Measurements from ENCODE around the gene TMEM219.

TMEM219 gene

DNA sequence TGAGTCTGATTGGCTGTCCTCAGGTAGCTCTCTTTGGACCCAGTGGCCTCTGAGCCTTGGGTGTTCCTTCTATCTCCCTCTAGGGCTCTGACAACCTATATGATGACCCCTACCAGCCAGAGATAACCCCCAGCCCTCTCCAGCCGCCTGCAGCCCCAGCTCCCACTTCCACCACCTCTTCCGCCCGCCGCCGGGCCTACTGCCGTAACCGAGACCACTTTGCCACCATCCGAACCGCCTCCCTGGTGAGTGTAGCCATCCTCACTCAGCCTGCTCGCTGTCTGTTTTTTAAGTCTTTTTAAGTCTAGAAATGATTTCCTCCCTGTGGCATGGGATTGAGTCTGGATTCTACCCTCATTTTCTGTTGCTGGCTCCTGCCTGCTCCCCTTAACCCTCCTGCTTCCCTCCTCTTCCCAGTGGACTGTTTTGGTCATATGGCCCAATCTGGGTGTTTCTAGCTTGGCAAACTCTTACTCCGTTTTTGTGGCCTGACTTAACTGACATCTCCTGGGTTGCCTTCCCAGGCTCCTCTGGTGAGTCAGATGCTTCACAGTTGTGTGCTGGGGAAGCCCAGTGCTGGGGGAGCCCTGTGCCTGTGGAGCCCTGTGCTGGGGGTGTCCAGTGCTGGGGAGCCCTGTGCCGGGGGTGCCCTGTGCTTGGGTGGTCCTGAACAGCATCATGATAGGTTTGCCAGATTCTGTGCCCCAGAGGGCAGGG is 21.7 kb downstream of the TMEM219 start:
- no peak for DNase-seq

DNA sequence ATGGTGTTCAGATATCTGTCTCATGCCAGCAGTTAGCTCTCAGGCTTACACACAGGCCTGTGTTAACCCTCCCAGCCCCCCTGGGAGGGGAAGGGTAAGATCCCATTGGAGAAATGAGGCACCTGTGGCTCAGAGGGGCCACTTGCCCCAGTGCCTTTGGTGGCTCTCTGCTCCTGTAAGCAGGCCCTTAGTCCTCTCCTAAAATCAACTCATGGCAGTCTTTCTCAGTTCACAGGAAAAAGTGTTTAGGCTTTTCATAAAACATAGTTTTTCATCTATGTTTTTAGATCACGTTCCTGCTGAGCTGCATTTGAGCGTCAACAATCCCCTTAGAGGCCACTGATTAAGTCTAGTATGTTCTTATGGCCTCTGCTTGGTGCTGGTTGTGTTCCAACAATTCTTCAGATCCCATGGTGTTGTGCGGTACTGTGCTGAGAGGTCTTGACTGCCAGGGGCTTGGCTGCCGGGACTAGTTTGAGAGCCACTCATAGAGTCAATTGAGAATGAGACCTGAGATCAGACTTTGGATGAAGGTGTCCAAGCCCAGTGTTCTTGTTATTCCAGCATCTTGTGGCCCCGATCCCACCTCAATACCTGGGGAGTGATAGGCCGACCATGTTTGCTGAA is 22.4 kb downstream of the TMEM219 start:
- no peak for DNase-seq

- DNase-seq, result no peak
These were observed 22.9 kb downstream of the TMEM219 start for GRCh38 chr16:29984764-29985147.

DNA sequence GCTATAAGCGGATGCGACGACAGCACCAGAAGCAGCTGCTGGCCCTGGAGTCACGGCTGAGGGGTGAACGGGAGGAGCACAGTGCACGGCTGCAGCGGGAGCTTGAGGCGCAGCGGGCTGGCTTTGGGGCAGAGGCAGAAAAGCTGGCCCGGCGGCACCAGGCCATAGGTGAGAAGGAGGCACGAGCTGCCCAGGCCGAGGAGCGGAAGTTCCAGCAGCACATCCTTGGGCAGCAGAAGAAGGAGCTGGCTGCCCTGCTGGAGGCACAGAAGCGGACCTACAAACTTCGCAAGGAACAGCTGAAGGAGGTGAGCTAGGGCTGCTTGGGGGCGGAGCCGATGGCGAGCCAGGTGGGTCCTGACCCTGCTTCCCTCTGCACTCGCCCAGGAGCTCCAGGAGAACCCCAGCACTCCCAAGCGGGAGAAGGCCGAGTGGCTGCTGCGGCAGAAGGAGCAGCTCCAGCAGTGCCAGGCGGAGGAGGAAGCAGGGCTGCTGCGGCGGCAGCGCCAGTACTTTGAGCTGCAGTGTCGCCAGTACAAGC is 23.5 kb downstream of the TMEM219 start:
- no peak for DNase-seq

DNA sequence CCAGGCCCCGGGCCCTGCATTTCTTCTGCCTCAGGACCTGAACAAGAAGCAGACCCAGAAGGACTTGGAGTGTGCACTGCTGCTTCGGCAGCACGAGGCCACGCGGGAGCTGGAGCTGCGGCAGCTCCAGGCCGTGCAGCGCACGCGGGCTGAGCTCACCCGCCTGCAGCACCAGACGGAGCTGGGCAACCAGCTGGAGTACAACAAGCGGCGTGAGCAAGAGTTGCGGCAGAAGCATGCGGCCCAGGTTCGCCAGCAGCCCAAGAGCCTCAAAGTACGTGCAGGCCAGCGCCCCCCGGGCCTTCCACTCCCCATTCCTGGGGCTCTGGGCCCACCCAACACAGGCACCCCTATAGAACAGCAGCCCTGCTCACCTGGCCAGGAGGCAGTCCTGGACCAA is 24.4 kb downstream of the TMEM219 start:
- DNase-seq, result no peak

GRCh38 chr16:29986931-29987330 is 25.1 kb downstream of the TMEM219 start:
- DNase-seq, result no peak

DNA sequence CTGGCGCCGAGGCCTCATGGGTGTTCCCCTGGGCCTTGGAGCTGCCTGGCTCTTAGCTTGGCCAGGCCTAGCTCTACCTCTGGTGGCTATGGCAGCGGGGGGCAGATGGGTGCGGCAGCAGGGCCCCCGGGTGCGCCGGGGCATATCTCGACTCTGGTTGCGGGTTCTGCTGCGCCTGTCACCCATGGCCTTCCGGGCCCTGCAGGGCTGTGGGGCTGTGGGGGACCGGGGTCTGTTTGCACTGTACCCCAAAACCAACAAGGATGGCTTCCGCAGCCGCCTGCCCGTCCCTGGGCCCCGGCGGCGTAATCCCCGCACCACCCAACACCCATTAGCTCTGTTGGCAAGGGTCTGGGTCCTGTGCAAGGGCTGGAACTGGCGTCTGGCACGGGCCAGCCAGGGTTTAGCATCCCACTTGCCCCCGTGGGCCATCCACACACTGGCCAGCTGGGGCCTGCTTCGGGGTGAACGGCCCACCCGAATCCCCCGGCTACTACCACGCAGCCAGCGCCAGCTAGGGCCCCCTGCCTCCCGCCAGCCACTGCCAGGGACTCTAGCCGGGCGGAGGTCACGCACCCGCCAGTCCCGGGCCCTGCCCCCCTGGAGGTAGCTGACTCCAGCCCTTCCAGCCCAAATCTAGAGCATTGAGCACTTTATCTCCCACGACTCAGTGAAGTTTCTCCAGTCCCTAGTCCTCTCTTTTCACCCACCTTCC is 25.6 kb downstream of the TMEM219 start:
- no peak for DNase-seq

DNA sequence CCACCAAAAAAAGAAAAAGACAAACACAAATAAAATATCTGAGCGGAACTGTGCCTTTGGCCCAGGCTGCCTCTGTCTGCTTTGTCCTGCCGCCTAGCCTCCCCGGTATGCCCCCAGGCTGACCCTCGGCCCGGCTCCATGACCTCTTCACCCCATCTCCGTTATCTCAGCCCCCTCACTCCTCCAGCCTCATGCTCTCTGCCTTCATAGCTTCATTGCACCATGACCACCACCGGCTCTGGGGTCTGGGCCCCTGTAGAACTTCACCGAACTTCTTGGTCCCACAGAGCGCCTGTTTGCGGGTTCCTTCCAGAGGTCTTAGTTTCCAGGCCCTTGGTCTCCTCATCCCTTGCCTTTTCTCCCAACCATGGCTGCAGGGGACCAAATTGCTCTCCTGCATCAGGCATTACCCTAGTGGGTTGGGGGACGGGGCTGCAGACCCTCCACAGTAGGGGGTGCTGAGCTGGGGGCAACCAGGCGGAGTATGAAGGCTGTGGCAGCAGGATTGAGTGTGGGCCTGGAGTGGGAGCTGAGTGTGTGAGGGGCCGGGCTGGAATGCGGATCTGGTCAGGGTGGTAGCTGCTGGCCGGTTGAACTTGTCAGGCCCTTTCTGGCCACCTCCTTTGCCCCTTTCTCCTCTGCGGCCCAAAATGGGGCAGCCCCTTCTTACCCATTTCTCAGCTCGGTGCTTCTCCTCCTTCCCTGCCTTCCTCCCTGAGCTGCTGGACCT is 26.6 kb downstream of the TMEM219 start:
- no peak for DNase-seq

- DNase-seq, result no peak
These were observed 27.4 kb downstream of the TMEM219 start for GRCh38 chr16:29989111-29989858.

GRCh38 chr16:29990034-29990433 is 28.2 kb downstream of the TMEM219 start:
- DNase-seq, result no peak

- DNase-seq, result no peak
These were observed 29.1 kb downstream of the TMEM219 start for GRCh38 chr16:29990883-29991570.

DNA sequence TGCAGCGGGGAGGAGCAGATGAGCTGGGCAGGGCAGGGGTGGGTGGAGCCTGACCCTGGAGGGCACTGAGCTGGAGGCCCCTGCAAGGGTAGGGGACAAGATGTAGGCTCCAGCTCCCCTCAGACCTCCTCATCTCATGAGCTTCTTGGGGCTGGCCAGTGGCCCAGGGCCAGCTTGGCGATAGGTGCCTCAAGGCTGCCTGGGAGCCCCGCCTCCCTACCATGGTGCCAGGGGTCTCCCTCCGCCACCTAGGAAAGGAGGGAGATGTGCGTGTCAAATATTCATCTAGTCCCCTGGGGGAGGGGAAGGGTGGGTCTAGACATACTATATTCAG is 29.7 kb downstream of the TMEM219 start:
- no peak for DNase-seq

DNA sequence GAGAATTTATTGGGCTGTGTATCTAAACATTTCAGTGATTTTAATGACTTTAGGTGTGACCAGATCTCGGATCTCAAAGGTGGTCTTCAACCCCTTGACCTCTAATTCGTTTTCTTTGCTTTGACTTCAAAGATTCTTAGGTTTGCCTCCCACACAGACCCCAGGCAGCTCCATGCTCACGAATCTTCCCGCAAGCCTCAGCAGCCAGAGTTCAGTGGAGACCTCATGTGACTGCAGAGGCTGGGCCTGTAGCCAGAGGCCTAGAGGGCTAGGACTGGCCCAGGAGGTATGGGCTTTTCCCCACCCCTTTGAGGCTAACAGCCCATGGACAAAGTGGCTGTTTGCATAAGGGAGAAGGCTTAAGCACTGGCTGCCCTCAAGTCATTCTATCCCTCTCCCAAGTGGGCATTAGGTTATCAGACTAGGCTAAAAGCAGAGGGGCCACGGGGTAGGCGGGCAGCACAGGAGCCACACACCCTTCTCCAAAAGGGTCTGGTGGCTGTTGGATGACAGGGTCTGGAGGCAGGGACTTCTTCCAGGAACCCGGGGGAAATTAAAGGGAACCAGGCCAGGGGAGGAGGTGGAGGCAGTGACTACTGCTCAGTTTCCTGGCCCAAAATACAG is 30.6 kb downstream of the TMEM219 start:
- DNase-seq, result no peak

GRCh38 chr16:29993191-29993902 is 31.5 kb downstream of the TMEM219 start:
- DNase-seq, result no peak

DNA sequence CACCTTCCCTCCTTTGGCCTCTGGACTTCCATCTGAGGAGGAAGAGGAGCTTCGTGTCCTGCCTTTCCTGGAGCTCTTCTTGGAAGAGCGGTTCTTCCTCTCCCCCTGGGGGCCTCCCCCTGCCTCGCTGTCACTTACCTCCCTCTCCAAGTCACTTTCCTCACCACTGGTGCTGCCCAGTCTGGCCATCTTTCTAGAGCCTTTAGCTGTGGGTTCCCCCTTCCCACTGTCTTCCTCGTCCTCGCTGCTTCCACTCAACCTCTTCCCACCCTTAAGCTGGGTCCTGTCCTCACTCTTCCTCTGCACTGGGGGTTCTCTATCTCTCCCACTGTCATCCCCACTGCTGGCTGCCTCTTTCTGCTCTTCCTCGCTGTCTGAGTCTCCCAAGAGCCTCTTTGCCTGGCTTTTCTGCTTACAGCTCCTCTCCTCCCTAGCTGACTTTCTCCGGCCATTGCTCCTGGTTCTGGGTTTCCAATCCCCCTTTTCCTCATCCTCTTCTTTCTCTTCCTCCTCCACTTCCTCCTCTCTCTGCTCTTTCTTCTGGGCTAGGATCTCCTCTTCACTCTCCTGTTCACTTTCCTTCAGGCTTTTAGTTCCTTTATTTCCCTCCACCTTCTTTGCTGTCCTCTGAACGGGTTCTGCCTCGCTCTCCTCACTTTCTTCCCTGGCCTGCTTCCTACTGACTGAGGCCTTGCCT is 32.2 kb downstream of the TMEM219 start:
- no peak for DNase-seq

GRCh38 chr16:29994600-29995323 is 32.9 kb downstream of the TMEM219 start:
- no peak for DNase-seq

GRCh38 chr16:29995324-29995910 is 33.5 kb downstream of the TMEM219 start, which contains the start of gene HIRIP3:
HIRIP3 (minus strand) TSS chr16:29995617; CDS start chr16:29995605, 12 bp downstream.
- peak; percentile 66 for DNase-seq

- peak; percentile 94 for DNase-seq
These were observed 34.3 kb downstream of the TMEM219 start, which contains the start of gene INO80E for GRCh38 chr16:29995911-29996765. INO80E (plus strand) TSS chr16:29996241; CDS start chr16:29996311, 70 bp downstream.

Measured in amniotic stem cell (primary cell).